Endometrium (tissue), 2 donors: ENCODE data around the gene YAP1.

Experiments used
- FAIRE-seq: peaks from 2 replicates; lab custom pipeline; 2012; peaks lifted over from hg19 to GRCh38; lab: Jason Lieb, UNC
- donor health status: control.
- donor health status: control.

YAP1 gene

GRCh38 chr11:102201776-102202175, 91.5 kb downstream of the YAP1 start:
- FAIRE-seq = no peak

GRCh38 chr11:102202972-102203371, 92.7 kb downstream of the YAP1 start:
- no peak for FAIRE-seq

GRCh38 chr11:102204174-102204573, 93.9 kb downstream of the YAP1 start:
- no peak for FAIRE-seq

- FAIRE-seq = no peak
Observed at GRCh38 chr11:102205805-102206204, 95.6 kb downstream of the YAP1 start.

GRCh38 chr11:102208835-102209234, 98.6 kb downstream of the YAP1 start:
- FAIRE-seq = no peak

GRCh38 chr11:102214623-102215022, 104.4 kb downstream of the YAP1 start:
- no peak for FAIRE-seq

GRCh38 chr11:102216433-102217075, 106.3 kb downstream of the YAP1 start:
- FAIRE-seq = peak; percentile 83

GRCh38 chr11:102220728-102221467, 110.7 kb downstream of the YAP1 start:
- no peak for FAIRE-seq

- no peak for FAIRE-seq
Observed at GRCh38 chr11:102223859-102224258, 113.6 kb downstream of the YAP1 start.

GRCh38 chr11:102225689-102226568, 115.7 kb downstream of the YAP1 start:
- no peak for FAIRE-seq

GRCh38 chr11:102226702-102227490, 116.6 kb downstream of the YAP1 start:
- FAIRE-seq = no peak

GRCh38 chr11:102229510-102230123, 119.4 kb downstream of the YAP1 start:
- FAIRE-seq = no peak

GRCh38 chr11:102230186-102230585, 119.9 kb downstream of the YAP1 start:
- no peak for FAIRE-seq

- FAIRE-seq = no peak
Observed at GRCh38 chr11:102230911-102231310, 120.7 kb downstream of the YAP1 start.

GRCh38 chr11:102234779-102235439, 124.7 kb downstream of the YAP1 start:
- FAIRE-seq = no peak

GRCh38 chr11:102237096-102237735, 127.0 kb downstream of the YAP1 start:
- no peak for FAIRE-seq

- FAIRE-seq = no peak
Observed at GRCh38 chr11:102238391-102238821, 128.2 kb downstream of the YAP1 start.

- FAIRE-seq = no peak
Observed at GRCh38 chr11:102239448-102239847, 129.2 kb downstream of the YAP1 start.

- no peak for FAIRE-seq
Observed at GRCh38 chr11:102239911-102240310, 129.7 kb downstream of the YAP1 start.

- no peak for FAIRE-seq
Observed at GRCh38 chr11:102240502-102240901, 130.3 kb downstream of the YAP1 start.
